Fibroblast of villous mesenchyme (primary cell): Measurements from ENCODE around the gene DGCR6L. TPM values are rescaled to one million over a fixed set of nuclear protein-coding genes. Genes with fewer than 3 reads are reported as not detected.

Source experiments
- DNase-seq: peaks from one replicate; pipeline ENCODE4 v3.0.0-alpha.2; 2010; ENCODE audit warnings: low read depth
- H3K4me3 ChIP-seq: 2 replicates; pipeline ENCODE4 v1.5.1; 2011; ENCODE audit warnings: low read depth, mild to moderate bottlenecking, low read length
- CTCF ChIP-seq: IDR thresholded peaks from 2 replicates; pipeline ENCODE4 v1.5.1; 2012; ENCODE audit warnings: low read depth, mild to moderate bottlenecking, low read length; ENCODE audit not compliant: insufficient read depth
- total RNA-seq: library from RNA; depleted of rRNA; stranded (reverse); fragments of >200 nt; gene quantifications from 2 replicates; pipeline ENCODE4 v1.2.3, GENCODE V29; 2012

DGCR6L gene
- total RNA-seq, 1 donor, result 47.1 TPM

- no peak for DNase-seq
- TF ChIP-seq CTCF, result no peak
- H3K4me3 ChIP-seq, result no peak overlapping the region
These were observed 23.3 kb downstream of the DGCR6L start for GRCh38 chr22:20296598-20296997.

GRCh38 chr22:20295262-20296064, 24.4 kb downstream of the DGCR6L start:
- no peak overlapping the region for H3K4me3 ChIP-seq
- DNase-seq, result no peak
- no peak for TF ChIP-seq CTCF

GRCh38 chr22:20292673-20293232, 27.1 kb downstream of the DGCR6L start:
- H3K4me3 ChIP-seq, result no peak overlapping the region
- no peak for TF ChIP-seq CTCF
- no peak for DNase-seq

- TF ChIP-seq CTCF, result no peak
- no peak overlapping the region for H3K4me3 ChIP-seq
- DNase-seq, result no peak
These were observed 27.8 kb downstream of the DGCR6L start for GRCh38 chr22:20292108-20292507.

GRCh38 chr22:20291604-20292063, 28.2 kb downstream of the DGCR6L start:
- no peak for DNase-seq
- no peak overlapping the region for H3K4me3 ChIP-seq
- TF ChIP-seq CTCF, result no peak

GRCh38 chr22:20291249-20291586, 28.6 kb downstream of the DGCR6L start:
- DNase-seq, result no peak
- no peak for TF ChIP-seq CTCF
- no peak overlapping the region for H3K4me3 ChIP-seq
